Activated CD4-positive, alpha-beta T cell treated with anti-CD3 and anti-CD28 coated beads, Interleukin-2, amount 50 U/mL, for 1 hour (primary cell): Measurements from ENCODE around the gene ARL6IP5.

Experiments used
- DNase-seq: peaks from one replicate; pipeline ENCODE4 v3.0.0-alpha.2; 2020

The ARL6IP5 gene, protein sequence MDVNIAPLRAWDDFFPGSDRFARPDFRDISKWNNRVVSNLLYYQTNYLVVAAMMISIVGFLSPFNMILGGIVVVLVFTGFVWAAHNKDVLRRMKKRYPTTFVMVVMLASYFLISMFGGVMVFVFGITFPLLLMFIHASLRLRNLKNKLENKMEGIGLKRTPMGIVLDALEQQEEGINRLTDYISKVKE

DNA sequence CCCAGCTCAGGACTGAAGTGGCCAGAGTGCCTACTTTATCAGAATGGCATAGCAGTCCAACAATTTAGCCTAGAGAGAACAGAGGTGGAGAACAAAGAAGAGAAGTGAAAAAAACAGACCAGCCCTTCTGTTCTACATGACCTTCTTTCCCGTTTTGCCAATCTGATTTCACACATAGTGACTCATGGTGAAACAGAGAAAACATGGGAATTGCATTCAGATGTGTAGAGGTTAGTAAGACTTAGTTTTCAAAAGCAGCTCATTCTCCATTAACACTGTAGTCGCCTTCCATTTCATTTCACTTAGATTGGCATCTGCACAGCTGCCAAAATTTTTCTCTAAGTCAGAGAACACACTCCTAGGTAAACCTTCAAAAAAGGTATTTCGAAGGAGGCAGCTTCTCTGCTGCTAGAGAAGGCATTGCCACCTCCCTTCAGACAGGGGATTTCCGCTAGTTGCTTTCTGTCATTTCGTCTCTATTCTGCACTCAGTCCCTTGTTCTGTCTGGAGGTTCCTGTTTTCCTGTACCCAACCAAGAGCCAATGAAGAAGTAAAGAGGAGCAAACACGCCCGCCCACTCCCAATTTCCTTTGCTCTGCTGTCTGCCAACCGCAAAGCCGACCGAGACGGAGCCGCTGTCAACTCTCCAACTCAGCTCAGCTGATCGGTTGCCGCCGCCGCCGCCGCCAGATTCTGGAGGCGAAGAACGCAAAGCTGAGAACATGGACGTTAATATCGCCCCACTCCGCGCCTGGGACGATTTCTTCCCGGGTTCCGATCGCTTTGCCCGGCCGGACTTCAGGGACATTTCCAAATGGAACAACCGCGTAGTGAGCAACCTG lies at the start of gene ARL6IP5:
ARL6IP5 (plus strand) TSS at position 612 of the 842 bp plus-strand sequence; CDS start at position 723, 111 bp downstream.
- peak; percentile 88 for DNase-seq

DNA sequence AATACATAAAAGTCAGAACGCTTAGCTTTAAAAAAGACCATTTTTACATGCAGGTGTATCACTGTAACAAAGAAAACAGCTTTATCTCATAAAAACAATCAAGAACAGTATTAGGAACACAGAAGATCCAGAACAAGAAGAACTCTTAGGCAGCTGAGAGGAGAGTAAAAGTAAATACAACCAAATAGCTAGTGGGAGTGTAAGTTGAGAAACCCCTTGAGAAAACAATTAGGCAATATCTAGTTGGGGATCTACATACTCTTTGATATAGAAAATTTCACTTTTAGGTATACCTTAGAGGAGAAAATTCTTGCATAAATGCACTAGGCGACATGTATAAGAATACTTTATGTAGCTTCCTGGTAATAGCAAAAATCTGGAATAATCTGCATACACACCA lies 40.1 kb upstream of the ARL6IP5 start:
- no peak for DNase-seq

DNA sequence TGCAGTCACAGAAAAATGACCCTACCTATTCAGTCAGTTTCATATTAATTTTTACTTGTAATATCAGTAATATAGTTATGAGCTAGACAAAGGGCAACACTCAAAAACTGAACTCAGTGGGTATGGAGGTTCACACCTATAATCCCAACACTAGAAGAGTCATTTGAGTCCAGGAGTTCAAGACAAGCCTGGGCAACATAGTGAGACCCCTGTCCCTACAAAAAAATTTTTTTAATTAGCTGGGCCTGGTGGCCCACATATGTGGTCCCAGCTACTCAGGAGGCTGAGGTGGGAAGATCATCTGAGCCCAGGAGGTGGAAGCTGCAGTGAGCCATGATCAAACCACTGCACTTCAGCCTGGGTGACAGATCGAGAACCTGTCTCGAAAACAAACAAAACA lies 35.7 kb upstream of the ARL6IP5 start:
- DNase-seq = no peak

- DNase-seq = peak; percentile 97
Measured at GRCh38 chr3:69051756-69052471, 32.8 kb upstream of the ARL6IP5 start, which contains the start of gene TMF1. TMF1 (minus strand) TSS chr3:69052333; CDS start chr3:69052086, 247 bp downstream.

- no peak for DNase-seq
Measured at GRCh38 chr3:69052472-69052898, 32.3 kb upstream of the ARL6IP5 start.

- no peak for DNase-seq
Measured at GRCh38 chr3:69058180-69058946, 26.4 kb upstream of the ARL6IP5 start.

- no peak for DNase-seq
Measured at GRCh38 chr3:69058947-69059224, 25.9 kb upstream of the ARL6IP5 start.

DNA sequence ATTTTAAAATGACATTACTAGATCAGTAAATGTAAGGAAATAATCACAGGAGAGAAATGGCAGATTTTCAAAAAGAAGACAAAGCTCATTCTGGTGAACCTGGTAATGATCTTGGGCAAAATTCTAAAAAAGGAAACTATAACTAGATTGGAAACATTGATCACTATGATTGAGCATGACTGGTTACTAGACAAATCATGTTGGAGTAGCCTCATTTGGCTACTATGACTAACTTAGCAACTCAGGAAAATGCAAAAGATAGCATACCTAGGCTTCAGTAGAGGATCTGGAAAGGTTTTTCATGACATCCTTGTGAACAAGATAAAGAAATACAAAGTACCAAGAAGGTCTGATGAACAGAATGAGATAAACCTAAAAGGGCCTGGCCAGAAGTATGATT lies 25.0 kb upstream of the ARL6IP5 start:
- DNase-seq = no peak

DNA sequence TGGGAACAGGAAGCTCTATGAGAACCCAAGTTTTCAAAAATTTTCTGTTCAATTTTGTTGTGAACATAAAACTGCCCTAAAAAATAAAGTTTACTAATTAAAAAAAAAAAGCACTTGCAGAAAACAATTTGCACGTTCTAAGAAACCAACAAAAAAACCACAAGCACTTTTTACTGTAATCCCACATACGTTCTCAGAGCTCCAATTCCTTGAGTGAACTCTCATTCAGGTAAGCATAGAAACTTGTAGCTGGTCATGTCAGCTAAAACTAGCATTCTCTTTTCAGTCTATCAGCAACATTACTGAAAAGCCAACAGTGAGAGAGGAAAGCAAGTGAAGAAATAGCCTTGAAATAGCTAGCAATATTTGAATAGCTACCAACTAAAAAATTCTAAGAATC lies 21.1 kb upstream of the ARL6IP5 start:
- no peak for DNase-seq

GRCh38 chr3:69065318-69065964 lies 19.3 kb upstream of the ARL6IP5 start:
- no peak for DNase-seq

DNA sequence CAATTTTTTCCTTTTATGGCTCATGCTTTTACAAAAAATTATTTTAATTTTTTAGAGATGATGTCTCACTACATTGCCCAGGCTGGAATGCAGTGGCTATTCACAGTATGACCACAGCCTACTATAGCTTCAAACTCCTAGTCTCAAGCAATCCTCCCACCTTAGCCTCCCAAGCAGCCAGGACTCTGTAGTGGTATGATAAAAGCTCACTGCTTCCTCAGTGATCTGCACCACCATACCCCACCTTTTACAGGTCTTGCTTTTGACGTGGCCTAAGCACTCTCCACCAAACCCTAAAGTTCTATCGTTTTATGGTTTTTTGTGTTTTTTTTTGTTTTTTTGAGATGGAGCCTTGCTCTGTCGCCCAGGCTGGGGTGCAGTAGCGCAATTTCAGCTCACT lies 18.6 kb upstream of the ARL6IP5 start:
- no peak for DNase-seq

GRCh38 chr3:69072928-69073327 lies 11.8 kb upstream of the ARL6IP5 start:
- DNase-seq = no peak

DNA sequence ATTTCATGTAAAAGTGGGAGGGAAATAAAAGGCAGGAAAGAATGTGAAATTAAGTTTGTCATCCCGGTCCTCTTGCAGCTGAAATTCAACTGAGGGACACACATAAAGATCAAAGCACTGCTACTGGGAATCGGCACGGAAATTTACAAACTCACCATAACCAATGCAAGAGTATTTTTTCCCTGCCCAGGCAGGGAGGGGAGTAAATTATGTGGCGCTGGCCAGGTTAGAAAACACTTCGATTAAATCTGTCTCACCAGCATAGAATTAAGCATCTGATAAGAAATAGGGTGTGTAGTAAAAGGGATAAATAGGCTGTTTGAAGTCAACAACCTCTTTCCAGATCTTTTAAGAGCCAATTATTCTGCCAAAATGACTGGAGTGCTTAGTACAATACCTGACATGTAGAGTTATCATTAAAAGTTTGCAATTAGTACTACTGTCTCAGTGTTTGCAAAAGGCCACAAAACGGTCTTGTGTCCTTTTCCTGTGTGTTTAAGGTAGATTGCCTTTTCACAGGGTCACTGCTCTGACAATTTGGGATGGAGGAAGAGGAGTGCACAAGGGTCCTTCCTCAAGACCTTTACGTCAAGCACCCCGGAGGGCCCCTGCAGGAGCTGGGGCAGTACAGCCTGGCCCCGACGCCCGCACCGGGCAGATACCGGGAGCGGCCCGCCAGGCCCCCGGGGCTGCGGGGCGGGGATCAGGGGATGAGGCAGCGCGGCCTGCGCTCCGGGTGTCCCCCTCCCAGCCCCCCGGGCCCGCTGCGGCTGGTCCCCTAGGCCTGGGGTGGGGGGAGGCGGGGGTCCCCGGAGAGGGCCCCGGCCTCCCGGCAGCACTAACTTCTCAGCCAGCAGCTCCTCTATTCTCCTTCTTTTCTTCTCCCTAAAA lies 5.2 kb upstream of the ARL6IP5 start:
- no peak for DNase-seq

DNA sequence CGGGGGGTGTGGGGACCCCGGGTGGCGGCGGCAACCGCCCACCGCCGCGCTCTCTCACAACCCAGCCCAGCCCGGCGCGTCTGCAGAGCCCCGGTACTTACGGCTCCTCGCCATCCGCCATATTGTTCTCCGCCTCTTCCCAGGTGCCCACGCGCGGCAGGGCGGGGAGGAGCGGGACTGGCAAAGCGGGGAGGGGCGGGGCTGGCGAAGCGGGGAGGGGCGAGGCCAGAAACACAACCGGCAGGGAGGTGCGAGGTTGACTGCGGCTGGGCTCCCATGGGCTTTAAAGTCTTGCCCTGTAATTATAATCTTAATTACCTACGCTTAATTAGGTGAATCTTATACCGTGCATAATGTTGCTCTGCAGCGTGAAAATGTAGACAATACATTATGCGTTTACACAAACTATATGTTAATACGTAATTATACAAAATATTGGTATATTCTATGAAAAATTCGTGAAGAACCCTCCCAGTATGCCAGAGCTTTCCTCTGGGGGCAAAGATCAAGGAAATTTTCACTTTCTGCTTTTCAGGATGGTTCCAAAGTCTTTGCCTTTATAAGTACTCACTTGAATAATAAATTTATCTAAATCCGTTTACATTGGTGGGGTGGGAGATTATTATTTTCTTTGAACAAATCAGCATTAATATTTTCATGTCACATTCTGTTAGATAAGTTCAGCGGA lies 4.4 kb upstream of the ARL6IP5 start, which contains the start of gene UBA3:
UBA3 (minus strand) TSS at position 133 of the 688 bp plus-strand sequence; CDS start at position 121, 12 bp downstream.
- DNase-seq = peak; percentile 92

GRCh38 chr3:69081583-69082262 lies 3.0 kb upstream of the ARL6IP5 start:
- no peak for DNase-seq

- DNase-seq = no peak
Measured at GRCh38 chr3:69082361-69082760, 2.4 kb upstream of the ARL6IP5 start.

- peak; percentile 44 for DNase-seq
Measured at GRCh38 chr3:69082805-69083204, 1.9 kb upstream of the ARL6IP5 start.

- no peak for DNase-seq
Measured at GRCh38 chr3:69085168-69085832, 563 bp downstream of the ARL6IP5 start.
